IMR-90 (cell line): ENCODE data around the gene ABCA2.

ENCODE experiments used
- CTCF ChIP-seq: conservative IDR thresholded peaks from 2 replicates; pipeline ENCODE4 v1.5.1; 2012; ENCODE audit warnings: mild to moderate bottlenecking, low read depth, low read length, improper control_type of control experiment
- FOS ChIP-seq: fragments of 150-350 bp; IDR thresholded peaks from 2 replicates; pipeline ENCODE4 v1.6.1; 2016; ENCODE audit warnings: low read depth, low read length
- MAFK ChIP-seq: IDR thresholded peaks from 2 replicates; pipeline ENCODE4 v1.6.1; 2012; ENCODE audit warnings: low read depth, low read length, improper control_type of control experiment
- POLR2A ChIP-seq: IDR thresholded peaks from 2 replicates; pipeline ENCODE4 v1.6.1; 2012; ENCODE audit warnings: mild to moderate bottlenecking, low read depth, low read length

GRCh38 chr9:137070906-137071275, 42.9 kb upstream of the ABCA2 start:
- no peak for TF ChIP-seq FOS
- no peak for TF ChIP-seq POLR2A
- no peak for TF ChIP-seq CTCF
- TF ChIP-seq MAFK, result no peak
